Esophagus squamous epithelium (tissue), 4 donors: ENCODE data around the gene MAP6.

Source experiments
- CTCF ChIP-seq, 6 experiments: fragments of 450-650 bp in 4 of 6; fragments of 200-600 bp in 2 of 6; sonication (generic) in 2 of 6; IDR thresholded peaks; one replicate each; pipeline ENCODE4 v1.5.1; 2016 to 2019; ENCODE audit warnings: antibody characterized with exemption in 6 of 6, mild to moderate bottlenecking in 4 of 6, moderate library complexity in 4 of 6
- POLR2A ChIP-seq, 4 donors: fragments of 450-650 bp; IDR thresholded peaks; one replicate each; pipeline ENCODE4 v1.6.1; 2017; ENCODE audit warnings: antibody characterized with exemption in 4 of 4, mild to moderate bottlenecking in 4 of 4, moderate library complexity in 3 of 4

GRCh38 chr11:75677909-75678308 is 9.1 kb upstream of the MAP6 start:
- no peak for TF ChIP-seq POLR2A (IDR thresholded peaks at IDR 0.05)
- TF ChIP-seq CTCF (IDR thresholded peaks at IDR 0.05), result no peak
